Neutrophil (primary cell): ENCODE data around the gene IFI6.
"Not testable (repeated sequence)": the region's sequence is repeated elsewhere in the genome, so short reads cannot be mapped to it uniquely, and the experiment has no call there.

Experiments used
- H3K27ac ChIP-seq: fragments of 200-600 bp; sonication (generic); 2 replicates; pipeline ENCODE4 v1.5.1; 2016; ENCODE audit warnings: mild to moderate bottlenecking, moderate library complexity
- H3K27me3 ChIP-seq: fragments of 200-600 bp; sonication (generic); 2 replicates; pipeline ENCODE4 v1.6.0; 2016; ENCODE audit warnings: mild to moderate bottlenecking
- H3K36me3 ChIP-seq: fragments of 200-600 bp; sonication (generic); 2 replicates; pipeline ENCODE4 v1.5.1; 2017
- H3K4me1 ChIP-seq, 2 experiments: fragments of 200-600 bp in 1 of 2; sonication (generic) in 1 of 2; 1 replicate in 1 of 2; 2 replicates in 1 of 2; pipeline versions ENCODE4 v1.5.1 to v1.6.1; 2013 to 2016; ENCODE audit warnings: low read depth in 1 of 2, low read length in 1 of 2, mild to moderate bottlenecking in 1 of 2, moderate library complexity in 1 of 2; ENCODE audit not compliant: control insufficient read depth in 1 of 2, insufficient read depth in 1 of 2
- H3K4me3 ChIP-seq, 2 experiments: fragments of 200-600 bp in 1 of 2; sonication (generic) in 1 of 2; 1 replicate in 1 of 2; 2 replicates in 1 of 2; pipeline ENCODE4 v1.5.1; 2013 to 2016; ENCODE audit warnings: low read depth in 1 of 2, low read length in 1 of 2, mild to moderate bottlenecking in 1 of 2, moderate library complexity in 1 of 2
- H3K9me3 ChIP-seq: fragments of 200-600 bp; sonication (generic); 2 replicates; pipeline ENCODE4 v1.5.1; 2016
- CTCF ChIP-seq: fragments of 200-600 bp; sonication (generic); IDR thresholded peaks from 2 replicates; pipeline ENCODE4 v1.5.1; 2016; ENCODE audit warnings: antibody characterized with exemption

Gene IFI6

GRCh38 chr1:27689423-27690173, 17.6 kb upstream of the IFI6 start:
- TF ChIP-seq CTCF, result no peak
- no peaks in the 10 kb centered on the region for H3K36me3 ChIP-seq
- no peaks in the 10 kb centered on the region for H3K27me3 ChIP-seq
- H3K4me1 ChIP-seq, result no peaks in the 10 kb centered on the region
- no peak overlapping the region for H3K27ac ChIP-seq
- no peaks in the 10 kb centered on the region for H3K9me3 ChIP-seq
- no peak overlapping the region for H3K4me3 ChIP-seq

GRCh38 chr1:27687906-27688305, 15.9 kb upstream of the IFI6 start:
- H3K4me1 ChIP-seq, result no peaks in the 10 kb centered on the region
- H3K4me3 ChIP-seq, result no peak overlapping the region
- no peak overlapping the region for H3K27ac ChIP-seq
- no peaks in the 10 kb centered on the region for H3K9me3 ChIP-seq
- H3K27me3 ChIP-seq, result no peaks in the 10 kb centered on the region
- H3K36me3 ChIP-seq, result no peaks in the 10 kb centered on the region
- TF ChIP-seq CTCF, result no peak

- TF ChIP-seq CTCF, result no peak
- Histone ChIP-seq H3K27ac (no peak overlapping the region), H3K4me3 (no peak overlapping the region), H3K4me1 (no peaks in the 10 kb centered on the region), H3K36me3 (no peaks in the 10 kb centered on the region), H3K27me3 (no peaks in the 10 kb centered on the region), H3K9me3 (no peaks in the 10 kb centered on the region)
Observed at GRCh38 chr1:27686223-27686990, 14.4 kb upstream of the IFI6 start.

GRCh38 chr1:27684176-27684575, 12.2 kb upstream of the IFI6 start:
- H3K27ac ChIP-seq, result no peak overlapping the region
- no peaks in the 10 kb centered on the region for H3K27me3 ChIP-seq
- no peak overlapping the region for H3K4me3 ChIP-seq
- H3K9me3 ChIP-seq, result peaks cover 6% of the 10 kb centered on the region
- TF ChIP-seq CTCF, result no peak
- H3K4me1 ChIP-seq, result no peaks in the 10 kb centered on the region
- H3K36me3 ChIP-seq, result no peaks in the 10 kb centered on the region

- no peak for TF ChIP-seq CTCF
- Histone ChIP-seq H3K27me3 (no peaks in the 10 kb centered on the region), H3K4me3 (no peak overlapping the region), H3K4me1 (no peaks in the 10 kb centered on the region), H3K27ac (no peak overlapping the region), H3K9me3 (peaks cover 6% of the 10 kb centered on the region), H3K36me3 (no peaks in the 10 kb centered on the region)
Observed at GRCh38 chr1:27682351-27682944, 10.5 kb upstream of the IFI6 start.

- H3K4me3 ChIP-seq, H3K27me3 ChIP-seq, H3K36me3 ChIP-seq, H3K9me3 ChIP-seq, H3K27ac ChIP-seq, H3K4me1 ChIP-seq: not testable (repeated sequence)
Observed at GRCh38 chr1:27681580-27681979, 9.6 kb upstream of the IFI6 start.

GRCh38 chr1:27680225-27680791, 8.3 kb upstream of the IFI6 start:
- not testable (repeated sequence) for H3K9me3 ChIP-seq, H3K36me3 ChIP-seq, H3K27me3 ChIP-seq, H3K4me1 ChIP-seq, H3K27ac ChIP-seq, H3K4me3 ChIP-seq
